Measurements from ENCODE around the gene NCOR2.

- no peak for TF ChIP-seq POLR2AphosphoS5 (IDR thresholded peaks at IDR 0.05; ENCODE audit: borderline replicate concordance, low read depth, low read length)
- TF ChIP-seq EZH2 (IDR thresholded peaks at IDR 0.05), result no peak
Measured at GRCh38 chr12:124610629-124611558, 43.5 kb upstream of the NCOR2 start.

All from SK-N-MC (cell line).